K562 (cell line): ENCODE data around the gene MLH3. TPM values are rescaled to one million over a fixed set of nuclear protein-coding genes. Genes with fewer than 3 reads are reported as not detected.
A peak's percentile ranks its signal among the peaks of the same experiment; 100 is the strongest.

Source experiments
- BCLAF1 ChIP-seq, 2 experiments: fragments of 450-650 bp in 1 of 2; IDR thresholded peaks; 2 replicates each; pipeline ENCODE4 v1.6.1; 2011 to 2017; ENCODE audit warnings: low read depth in 2 of 2, antibody characterized with exemption in 1 of 2, borderline replicate concordance in 1 of 2, low read length in 1 of 2, mild to moderate bottlenecking in 1 of 2, mixed read lengths in 1 of 2; ENCODE audit not compliant: control insufficient read depth in 1 of 2
- DDX20 ChIP-seq: fragments of 450-650 bp; IDR thresholded peaks from 2 replicates; pipeline ENCODE4 v1.6.1; 2016; ENCODE audit warnings: missing genetic modification characterization, low read depth, mild to moderate bottlenecking, missing compliant biosample characterization, moderate library complexity
- FOXJ3 ChIP-seq: sonication (generic); formaldehyde crosslinking; IDR thresholded peaks from 2 replicates; pipeline ENCODE4 v1.4.0; 2020; ENCODE audit warnings: mild to moderate bottlenecking, missing genetic modification reagents
- HDAC1 ChIP-seq, 2 experiments: fragments of 450-650 bp; IDR thresholded peaks; 2 replicates each; pipeline ENCODE4 v1.6.1; 2016 to 2017; ENCODE audit warnings: inconsistent platforms in 1 of 2, mild to moderate bottlenecking in 1 of 2, moderate library complexity in 1 of 2
- NUFIP1 ChIP-seq: fragments of 450-650 bp; IDR thresholded peaks from 2 replicates; pipeline ENCODE4 v1.6.1; 2018; ENCODE audit not compliant: partially characterized antibody
- PKNOX1 ChIP-seq: fragments of 450-650 bp; IDR thresholded peaks from 2 replicates; pipeline ENCODE4 v1.6.1; 2016
- POLR2H ChIP-seq: IDR thresholded peaks from 2 replicates; pipeline ENCODE4 v1.6.1; 2016; ENCODE audit warnings: missing genetic modification characterization, low read depth, mild to moderate bottlenecking, control low read depth, missing compliant biosample characterization, moderate library complexity
- PREB ChIP-seq: sonication (generic); formaldehyde crosslinking; IDR thresholded peaks from 2 replicates; pipeline ENCODE4 v1.8.1; 2023; ENCODE audit warnings: mild to moderate bottlenecking, missing genetic modification reagents
- PTBP1 ChIP-seq: fragments of 200-400 bp; formaldehyde crosslinking; IDR thresholded peaks from 2 replicates; pipeline ENCODE4 v1.6.1; 2017; ENCODE audit warnings: low read depth, low read length
- RAD21 ChIP-seq, 2 experiments: fragments of 250-450 bp in 1 of 2; fragments of 450-650 bp in 1 of 2; sonication (Bioruptor Pico) in 1 of 2; formaldehyde crosslinking in 1 of 2; IDR thresholded peaks in 1 of 2; conservative IDR thresholded peaks in 1 of 2; 2 replicates each; pipeline versions ENCODE4 v1.4.0 to v1.8.0; 2020 to 2022; ENCODE audit warnings: mild to moderate bottlenecking in 2 of 2, moderate library complexity in 1 of 2
- RFX7 ChIP-seq: fragments of 250-450 bp; sonication (Bioruptor Pico); IDR thresholded peaks from 2 replicates; pipeline ENCODE4 v1.5.1; 2021; ENCODE audit warnings: mild to moderate bottlenecking
- SMAD1 ChIP-seq: fragments of 150-350 bp; IDR thresholded peaks from 2 replicates; pipeline ENCODE4 v1.6.1; 2014; ENCODE audit warnings: low read length, low read depth; ENCODE audit not compliant: partially characterized antibody
- ZBED1 ChIP-seq: IDR thresholded peaks from 2 replicates; pipeline ENCODE4 v1.6.1; 2014
- ZKSCAN1 ChIP-seq: fragments of 150-350 bp; IDR thresholded peaks from 2 replicates; pipeline ENCODE4 v1.6.1; 2016; ENCODE audit warnings: low read depth, low read length
- ZNF408 ChIP-seq: fragments of 250-450 bp; sonication (Bioruptor Pico); IDR thresholded peaks from 2 replicates; pipeline ENCODE4 v1.4.0; 2020; ENCODE audit warnings: low read depth, mild to moderate bottlenecking, moderate library complexity
- ZNF584 ChIP-seq: fragments of 200-800 bp; sonication (Bioruptor generic); IDR thresholded peaks from 2 replicates; pipeline ENCODE4 v1.6.1; 2016; ENCODE audit warnings: low read depth, mild to moderate bottlenecking, missing genetic modification characterization, missing compliant biosample characterization
- ZNF609 ChIP-seq: sonication (generic); formaldehyde crosslinking; IDR thresholded peaks from 2 replicates; pipeline ENCODE4 v1.8.1; 2023; ENCODE audit warnings: missing genetic modification reagents, mild to moderate bottlenecking, borderline replicate concordance
- polyA plus RNA-seq, 8 experiments: library from polyadenylated mRNA; depleted of rRNA in 4 of 8; stranded (reverse) in 5 of 8; unstranded in 3 of 8; fragments of >200 nt; fragmentation: Nextera tagmentation in 2 of 8; fragmentation: Illumina TruSeq in 1 of 8; extraction: Ambion mirVana in 2 of 8; extraction: Trizol in 1 of 8; gene quantifications; 2 replicates each; pipeline versions ENCODE4 v1.2.1 to v1.2.3, GENCODE V29; 2011 to 2014; ENCODE audit warnings: inconsistent platforms in 1 of 8, missing spikeins in 1 of 8
- total RNA-seq, 7 experiments: library from RNA; depleted of rRNA in 6 of 7; stranded (reverse); fragments of >200 nt in 6 of 7; fragmentation: Illumina TruSeq in 2 of 7; extraction: Trizol in 2 of 7; gene quantifications; 2 replicates each; pipeline versions ENCODE4 v1.2.1 to v1.2.3, GENCODE V29; 2011 to 2021; ENCODE audit warnings: low replicate concordance in 1 of 7

Gene MLH3
- total and polyA plus RNA-seq, 9 of the 15 experiments (the other 6 are each of a cell fraction or from before 2014, with no cell fraction given): 5.9 to 15.3 (median 10.7) TPM

- TF ChIP-seq BCLAF1 (IDR thresholded peaks at IDR 0.05; ENCODE audit: borderline replicate concordance in 1 of 2, control insufficient read depth in 1 of 2, low read depth in 2 of 2, low read length in 1 of 2): no peak
- TF ChIP-seq PTBP1: no peak
- peak; percentile 53; the same call in 1 of the 2 replicates for TF ChIP-seq ZNF584 (CRISPR knock-in tag)
- no peak for TF ChIP-seq ZKSCAN1
- TF ChIP-seq POLR2H (tag): no peak
- TF ChIP-seq RAD21 (CRISPR knock-in tag; conservative IDR thresholded peaks at IDR 0.05 in 1 of 2, IDR thresholded peaks at IDR 0.05 in 1 of 2): 0 out of 4 replicates have a peak, but pooled peaks of 1 of the 2 experiments have one; percentile 2
- no peak for TF ChIP-seq SMAD1
- TF ChIP-seq PREB (CRISPR knock-in tag): no peak
- no peak for TF ChIP-seq ZNF408 (CRISPR knock-in tag)
- TF ChIP-seq ZNF609 (CRISPR knock-in tag): no peak
- peak; percentile 70 for TF ChIP-seq PKNOX1
- TF ChIP-seq ZBED1: no peak
- TF ChIP-seq HDAC1 (IDR thresholded peaks at IDR 0.05): peak in 1 of 2 experiments; percentile 73; a peak in 2 of 4 replicates
- no peak for TF ChIP-seq FOXJ3
- no peak for TF ChIP-seq DDX20 (tag)
- no peak for TF ChIP-seq RFX7 (CRISPR knock-in tag)
- TF ChIP-seq NUFIP1: no peak
These were observed 26.2 kb downstream of the MLH3 start (continued) for GRCh38 chr14:75025082-75025481.
